ENCODE measurements around the gene IGF1R.

GRCh38 chr15:98874773-98875172 lies 226.4 kb downstream of the IGF1R start:
- no peak for TF ChIP-seq CTCF (IDR thresholded peaks at IDR 0.05)
- TF ChIP-seq POLR2AphosphoS5 (IDR thresholded peaks at IDR 0.05): no peak
- no peak for TF ChIP-seq POLR2A (IDR thresholded peaks at IDR 0.05)

Data from suprapubic skin (tissue), 4 donors.